Activated CD8-positive, alpha-beta memory T cell treated with anti-CD3 and anti-CD28 coated beads for 24 hours (primary cell): ENCODE results near the gene ZFAND3.
A peak's percentile ranks its signal among the peaks of the same experiment; 100 is the strongest.

Experiments
- DNase-seq: peaks from one replicate; pipeline ENCODE4 v3.0.0-alpha.2; 2020

Gene ZFAND3

DNA sequence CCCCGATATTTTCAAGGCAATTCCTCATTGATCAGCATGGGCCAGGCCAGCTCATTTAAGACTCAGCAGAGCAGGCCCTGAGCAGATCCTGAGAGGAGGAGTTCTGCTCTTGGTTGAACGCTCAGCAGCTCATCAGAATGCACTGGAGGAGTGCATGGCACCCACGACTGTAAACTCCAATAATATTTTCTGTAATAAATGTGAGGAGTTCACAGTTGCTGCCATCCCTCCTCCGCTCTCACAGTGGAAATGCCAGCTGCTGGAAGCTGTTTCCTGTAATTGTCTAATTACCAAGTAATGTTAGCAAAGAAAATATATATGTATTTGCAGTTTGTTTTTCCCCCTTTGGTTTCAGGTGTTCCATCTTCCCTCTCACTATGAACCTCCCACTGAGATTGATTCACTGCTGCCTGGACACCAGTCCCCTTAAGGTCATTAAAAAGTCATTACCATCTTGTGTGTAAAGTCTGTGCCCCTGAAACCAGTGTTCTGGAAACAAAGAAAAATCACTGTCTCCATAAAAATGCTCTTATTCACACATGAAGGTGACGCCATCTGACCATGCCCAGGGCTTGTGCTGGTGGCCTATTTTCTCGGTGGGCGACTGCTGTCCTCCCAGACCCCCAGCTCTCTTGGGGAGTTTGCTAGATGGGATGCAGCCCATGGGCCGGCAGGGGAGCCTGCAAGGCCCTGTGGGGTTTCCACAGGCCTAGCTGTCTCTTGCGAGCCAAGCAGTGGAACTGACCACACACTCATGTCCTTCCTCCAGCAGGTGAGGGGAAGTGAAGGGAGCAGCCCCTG lies 374.2 kb downstream of the ZFAND3 start:
- DNase-seq: peak; percentile 24

DNA sequence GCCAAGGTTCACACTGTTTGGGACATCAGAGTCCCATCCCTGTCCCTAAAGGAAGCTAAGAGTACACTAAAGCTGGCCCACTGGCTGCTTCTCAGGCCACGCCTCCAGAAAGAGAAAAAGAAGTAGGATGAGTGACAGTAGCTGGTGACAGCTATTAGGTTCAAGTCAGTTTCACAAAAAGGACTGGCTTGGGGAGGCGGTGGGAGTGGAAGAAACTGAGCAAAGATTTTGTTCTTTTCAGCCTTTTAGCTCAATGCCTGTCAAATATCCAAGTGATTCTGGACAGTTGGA lies 374.7 kb downstream of the ZFAND3 start:
- DNase-seq: no peak

DNA sequence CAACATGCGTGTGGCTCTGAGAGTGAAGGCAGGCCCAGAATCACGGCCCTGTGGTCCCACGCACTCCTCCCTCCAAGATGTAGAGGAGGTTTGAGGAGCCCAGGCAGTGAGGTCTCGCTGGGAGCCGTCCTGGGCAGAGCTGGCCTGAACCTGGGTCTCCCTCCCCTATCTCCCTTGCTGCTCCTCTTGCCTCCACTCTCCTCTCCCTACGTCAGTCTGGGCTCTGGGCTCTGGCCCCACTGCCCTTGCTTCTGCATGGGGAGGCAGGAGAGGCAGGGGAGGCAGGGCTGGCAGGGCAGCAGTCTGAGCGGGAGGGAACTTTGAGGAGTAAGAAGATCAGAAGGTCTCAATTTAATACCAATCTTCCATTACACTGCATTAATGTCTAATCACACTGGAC lies 375.1 kb downstream of the ZFAND3 start:
- peak; percentile 48 for DNase-seq

DNA sequence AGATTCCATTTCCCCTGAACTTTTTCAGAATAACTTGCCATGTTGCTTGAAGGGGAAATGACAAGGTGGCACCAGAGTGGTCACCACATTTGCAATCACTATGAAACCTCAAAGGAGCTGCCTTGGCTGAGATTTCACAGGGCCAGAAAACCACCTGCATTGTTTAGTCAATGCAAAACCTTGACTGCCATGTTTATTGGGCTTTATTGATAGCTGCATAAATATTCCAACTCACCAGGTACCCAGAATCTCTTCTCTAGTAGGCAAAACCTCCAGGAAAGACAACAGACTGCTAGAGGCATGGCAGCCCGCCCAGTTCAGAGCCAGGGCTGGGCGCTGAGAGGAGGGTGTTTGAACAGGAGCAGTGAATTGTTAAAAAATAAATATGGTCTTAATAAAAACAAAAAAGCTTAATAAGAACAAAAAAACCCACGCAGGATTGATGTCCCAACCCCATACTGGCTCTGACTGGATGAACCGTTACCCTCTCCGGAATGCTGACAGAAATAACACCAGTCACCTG lies 375.6 kb downstream of the ZFAND3 start:
- DNase-seq: peak; percentile 9

DNA sequence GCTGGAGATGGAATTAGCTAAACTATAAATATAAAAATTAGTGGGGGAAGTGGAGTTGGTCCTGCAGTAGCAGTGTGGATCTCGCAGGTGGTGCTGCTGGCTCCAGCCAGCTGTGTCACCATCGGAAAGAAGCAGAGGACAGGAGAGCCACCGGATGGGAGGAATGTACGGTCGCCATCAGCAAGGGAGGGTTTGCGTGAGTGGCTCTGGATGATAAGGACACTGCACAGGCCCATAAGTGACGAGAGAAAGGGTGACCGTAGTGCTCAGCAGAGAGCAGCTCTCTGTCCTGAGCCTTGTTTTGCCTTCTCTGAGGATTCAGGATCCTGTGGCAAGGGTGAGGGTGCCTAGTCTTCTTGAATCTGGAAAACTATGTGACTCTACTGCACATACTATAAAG lies 378.7 kb downstream of the ZFAND3 start:
- DNase-seq: peak; percentile 13
